HG03354 (cell line): ENCODE measurements around the gene BAZ1B.

Source experiments
- ATAC-seq: cut with Tn5 transposase; IDR thresholded peaks from one replicate; pipeline ENCODE4 v1.9.1; 2021; ENCODE audit warnings: mild to moderate bottlenecking; ENCODE audit not compliant: unreplicated experiment, poor library complexity, severe bottlenecking

The BAZ1B gene

DNA sequence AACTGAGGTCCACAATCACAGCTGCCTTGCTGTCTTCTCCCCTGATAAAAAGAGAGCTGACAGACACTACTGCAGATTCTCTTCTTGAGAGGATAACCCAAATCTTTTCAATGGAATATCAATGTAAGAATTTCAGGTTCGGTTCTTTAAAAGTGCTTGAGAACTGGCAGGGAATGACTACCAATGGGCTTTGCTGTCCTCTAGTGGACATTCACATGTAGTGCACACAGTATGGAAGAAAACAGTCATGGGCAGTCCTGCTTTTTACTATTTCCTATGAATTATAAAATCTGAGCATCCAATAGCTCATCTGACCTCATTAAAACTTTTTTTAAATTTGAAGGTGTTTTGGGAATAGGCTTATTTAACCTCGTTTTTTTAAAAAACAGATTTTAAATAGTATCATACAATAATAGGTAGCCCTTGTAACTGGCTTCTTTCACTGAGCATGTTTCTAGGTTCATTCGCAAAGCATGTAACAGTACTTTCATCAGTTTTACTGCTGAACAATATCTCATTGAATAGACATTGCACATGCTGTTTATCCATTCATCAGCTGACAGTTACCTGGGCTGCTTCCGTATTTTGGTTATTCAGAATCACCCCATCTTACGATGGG lies 70.2 kb downstream of the BAZ1B start:
- no peak for ATAC-seq

DNA sequence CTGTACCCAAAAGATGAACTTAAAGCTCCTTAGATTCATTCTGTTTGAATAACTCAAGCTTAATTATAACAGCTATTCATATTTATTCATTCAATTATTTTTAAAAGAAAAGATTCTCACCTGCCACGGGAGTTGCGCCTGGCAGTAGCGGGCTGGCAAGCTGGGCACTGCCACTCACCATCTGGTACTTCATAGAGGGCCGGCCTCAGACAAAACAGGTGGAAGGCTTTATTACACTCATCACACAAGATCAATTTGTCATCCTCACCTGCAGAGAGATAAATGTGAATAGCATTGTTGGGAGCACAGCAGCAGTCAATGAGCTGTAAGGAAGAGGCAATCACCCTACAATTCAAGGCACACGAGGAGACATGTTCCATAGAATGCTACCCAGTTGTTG lies 72.7 kb downstream of the BAZ1B start:
- no peak for ATAC-seq

DNA sequence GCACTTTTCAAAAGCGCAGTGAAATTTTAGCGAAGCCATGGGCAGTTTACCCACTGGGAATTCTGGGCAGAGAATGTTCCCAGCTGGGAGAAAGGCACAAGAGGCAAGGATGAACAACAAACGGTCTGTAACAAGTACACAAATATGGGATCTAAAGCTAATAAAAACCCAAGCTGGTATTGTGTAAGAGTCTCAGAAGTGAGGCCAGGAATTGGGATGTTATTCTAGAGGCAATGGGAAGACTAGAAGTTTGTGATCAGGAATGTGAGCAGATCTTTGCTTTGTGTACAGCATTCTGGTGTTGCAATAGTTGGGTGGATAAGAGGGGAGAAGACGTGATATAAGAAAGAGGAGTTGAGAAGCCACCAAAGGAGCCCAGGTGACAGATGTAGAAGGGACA lies 73.5 kb downstream of the BAZ1B start:
- no peak for ATAC-seq

DNA sequence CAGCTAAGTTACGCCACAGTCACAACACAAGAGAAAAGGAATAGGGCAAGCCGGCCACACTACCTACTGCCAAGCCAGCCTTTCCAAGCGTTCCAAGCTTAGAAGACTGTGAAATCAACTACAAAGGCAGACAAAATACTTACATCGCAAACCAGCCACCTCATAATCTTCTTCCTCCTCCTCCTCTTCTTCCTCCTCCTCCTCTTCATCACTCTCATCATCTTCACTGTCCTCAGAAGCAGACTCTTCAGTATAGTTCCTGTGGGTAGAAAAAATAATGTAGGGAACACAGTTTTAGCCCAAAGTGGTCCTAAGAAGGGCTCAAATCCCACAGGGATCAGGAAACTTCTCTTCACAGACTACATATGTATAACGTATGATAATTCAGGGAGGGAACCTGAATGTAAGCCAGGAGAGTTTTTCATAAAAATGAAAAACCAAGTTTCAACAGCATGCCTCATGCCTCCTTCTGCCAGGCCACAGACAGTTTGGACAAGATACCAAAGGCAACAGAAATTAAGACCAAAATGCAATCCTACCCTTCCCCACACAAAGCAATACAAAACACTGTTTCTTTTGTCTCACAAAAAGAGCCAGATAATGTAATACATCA lies 74.9 kb downstream of the BAZ1B start:
- ATAC-seq: no peak

DNA sequence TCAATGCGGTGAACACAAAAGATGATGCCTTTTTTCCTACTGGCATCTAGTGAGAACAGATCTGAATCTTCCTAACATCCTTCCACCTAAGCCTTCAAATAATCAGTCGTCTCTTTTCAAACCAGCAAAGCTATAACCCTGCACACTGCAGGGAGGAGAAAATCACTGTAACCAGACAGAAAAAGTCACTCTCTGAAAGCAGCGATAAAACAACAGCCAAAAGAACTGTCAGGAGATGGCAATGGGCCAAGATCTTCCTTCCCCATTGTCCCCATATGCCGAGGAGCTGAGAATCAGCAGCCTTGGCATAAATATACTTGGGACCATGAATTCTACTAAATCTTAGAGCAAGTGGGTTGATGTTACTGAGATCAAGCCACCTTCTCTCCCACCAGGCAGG lies 75.4 kb downstream of the BAZ1B start:
- no peak for ATAC-seq

DNA sequence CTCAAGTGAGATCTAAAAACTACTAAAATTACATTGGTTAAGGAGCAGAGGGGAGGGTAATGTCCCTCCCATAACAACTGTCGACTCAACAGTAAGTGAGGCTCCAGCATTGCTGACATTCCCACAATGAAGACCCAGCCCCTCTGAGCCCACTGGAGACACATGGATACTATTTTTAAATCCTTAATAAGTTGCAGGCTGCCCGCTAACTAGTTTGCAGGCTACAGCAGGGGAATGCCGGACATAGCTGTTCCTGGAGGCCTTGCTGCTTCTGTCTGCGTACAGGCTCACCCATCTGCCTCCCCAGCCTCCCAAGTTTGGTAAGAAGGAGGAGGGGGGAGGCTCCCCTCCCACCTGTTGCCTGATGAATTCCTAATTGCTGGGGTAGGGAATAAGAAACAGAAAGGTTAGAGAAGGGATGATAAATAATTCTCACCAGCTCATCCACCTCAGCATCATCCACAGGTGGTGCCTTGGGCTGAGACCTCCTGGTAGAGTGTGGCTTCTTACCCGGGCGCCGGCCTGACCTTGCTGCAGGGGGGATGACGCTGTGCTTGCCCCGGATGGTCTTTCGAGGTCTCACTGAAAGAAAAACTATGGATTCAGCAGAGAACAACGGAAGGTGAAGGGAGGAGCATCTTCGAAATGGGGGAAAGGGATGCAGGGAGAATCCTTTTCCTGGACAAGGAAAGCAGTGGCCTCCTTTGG lies 78.4 kb downstream of the BAZ1B start:
- no peak for ATAC-seq

DNA sequence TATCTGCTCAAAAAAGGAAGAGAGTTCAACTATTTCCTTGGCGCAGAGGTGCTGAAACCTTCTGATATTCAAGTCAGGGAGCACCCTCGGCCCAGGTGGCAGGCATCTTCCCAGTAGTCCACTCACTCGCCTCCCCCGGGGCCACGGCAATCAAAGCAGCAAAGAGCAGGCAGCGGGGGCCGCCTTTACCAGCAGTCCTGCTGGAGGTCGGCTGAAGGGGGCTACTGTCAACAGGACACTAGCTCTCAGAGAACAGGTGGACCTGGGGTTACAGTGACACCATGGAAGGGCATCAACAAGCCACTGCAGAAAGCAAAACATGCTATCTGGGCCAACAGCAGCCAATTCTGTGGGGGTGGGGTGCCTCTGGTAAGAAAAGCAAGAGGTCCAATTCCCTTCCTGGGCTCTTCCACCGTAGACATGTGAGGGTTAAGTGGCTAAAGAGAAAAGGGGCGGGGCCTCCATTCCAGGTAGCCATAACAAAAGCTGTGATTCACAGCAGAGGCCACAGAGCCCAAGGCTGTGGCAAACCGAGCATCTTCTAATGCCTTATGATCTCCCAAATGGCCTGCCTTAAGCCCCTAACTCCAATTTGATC lies 79.1 kb downstream of the BAZ1B start:
- no peak for ATAC-seq

DNA sequence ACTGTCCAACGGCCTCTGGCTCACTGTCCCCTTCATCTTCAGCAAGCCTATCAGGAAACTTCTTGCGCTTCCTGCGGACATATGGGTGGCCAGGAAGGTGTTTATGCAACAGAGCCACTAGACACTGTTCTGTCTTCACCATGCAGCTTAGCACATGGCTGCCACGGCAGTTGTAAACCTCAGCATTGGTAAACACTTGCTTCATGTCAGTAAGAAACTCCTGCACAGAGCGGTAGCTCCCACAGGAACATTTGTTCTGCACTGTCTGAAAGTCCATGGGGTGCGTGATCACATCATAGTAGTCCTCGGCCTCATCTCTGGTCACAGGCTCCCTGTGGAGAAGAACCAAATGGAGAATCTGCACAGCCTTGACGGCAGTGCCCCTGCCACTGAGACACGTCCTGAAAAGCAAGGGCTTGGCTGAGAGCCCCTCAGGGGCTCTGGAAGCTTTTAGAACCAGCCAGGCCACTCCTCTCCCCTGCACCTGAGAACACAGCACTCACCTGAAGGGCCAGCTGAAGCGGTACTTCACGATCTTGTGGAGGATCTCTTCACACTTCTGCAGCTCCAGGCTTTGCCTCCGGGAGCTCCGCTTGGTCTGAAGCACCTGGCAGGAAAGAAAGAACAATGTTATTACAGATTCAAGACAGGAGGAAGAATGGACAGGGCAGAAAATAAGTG lies 79.7 kb downstream of the BAZ1B start:
- ATAC-seq: no peak

DNA sequence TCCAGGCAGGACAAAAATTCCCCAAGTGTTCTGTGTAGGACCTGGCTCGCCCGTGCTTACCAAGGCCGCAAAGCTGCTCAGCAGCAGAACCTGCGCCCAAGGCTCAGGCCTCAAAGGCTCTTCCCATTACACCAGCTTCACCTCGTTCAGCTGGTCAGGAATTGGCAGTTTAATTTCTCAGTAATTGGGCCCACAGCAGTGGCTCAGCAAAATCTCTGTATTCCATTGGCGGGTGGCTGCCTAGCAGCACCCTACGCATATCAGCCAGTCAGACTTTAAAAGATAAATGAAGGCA lies 82.7 kb downstream of the BAZ1B start:
- ATAC-seq: no peak

DNA sequence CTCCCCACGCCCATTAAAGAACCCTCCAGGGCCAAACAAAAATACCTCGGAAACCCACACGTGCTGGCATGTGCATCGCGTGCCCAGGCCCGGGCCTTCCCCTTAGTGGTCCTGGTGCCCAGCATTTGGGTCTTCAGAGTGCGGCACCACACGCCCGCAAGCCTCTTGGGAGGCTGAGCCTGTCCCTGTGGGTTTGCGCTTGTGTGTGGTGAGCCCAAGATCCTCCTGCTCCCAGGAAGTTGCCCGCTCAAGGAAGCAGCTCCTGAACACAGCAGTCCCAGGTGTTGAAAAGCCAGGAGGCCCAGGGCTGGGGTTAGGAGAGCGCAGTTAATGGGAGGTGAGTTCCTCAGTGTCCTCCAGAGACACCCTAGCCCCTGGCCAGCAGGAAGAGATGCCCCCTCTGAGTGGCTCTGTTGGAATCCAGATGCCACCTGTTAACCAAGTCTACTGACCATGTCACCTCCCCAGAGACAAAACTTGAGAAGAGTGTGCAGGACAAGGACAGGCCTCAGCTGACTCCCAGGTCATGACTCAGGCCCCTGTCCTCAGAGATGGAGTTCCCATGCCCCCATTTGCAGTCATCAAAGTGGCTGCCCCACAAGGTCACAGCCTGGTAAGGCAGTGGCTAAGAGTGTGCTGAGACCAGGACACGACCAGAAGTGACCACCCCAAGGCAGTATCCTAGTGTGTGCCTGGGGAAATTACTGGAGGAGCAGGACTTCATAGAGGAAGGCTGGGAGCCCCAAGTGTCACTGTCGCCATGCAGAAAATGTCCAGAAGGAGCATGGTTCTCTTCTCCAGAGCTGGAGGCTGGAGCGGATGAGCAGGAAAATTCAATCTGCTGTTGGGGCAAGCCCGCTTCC lies 83.3 kb downstream of the BAZ1B start:
- no peak for ATAC-seq

DNA sequence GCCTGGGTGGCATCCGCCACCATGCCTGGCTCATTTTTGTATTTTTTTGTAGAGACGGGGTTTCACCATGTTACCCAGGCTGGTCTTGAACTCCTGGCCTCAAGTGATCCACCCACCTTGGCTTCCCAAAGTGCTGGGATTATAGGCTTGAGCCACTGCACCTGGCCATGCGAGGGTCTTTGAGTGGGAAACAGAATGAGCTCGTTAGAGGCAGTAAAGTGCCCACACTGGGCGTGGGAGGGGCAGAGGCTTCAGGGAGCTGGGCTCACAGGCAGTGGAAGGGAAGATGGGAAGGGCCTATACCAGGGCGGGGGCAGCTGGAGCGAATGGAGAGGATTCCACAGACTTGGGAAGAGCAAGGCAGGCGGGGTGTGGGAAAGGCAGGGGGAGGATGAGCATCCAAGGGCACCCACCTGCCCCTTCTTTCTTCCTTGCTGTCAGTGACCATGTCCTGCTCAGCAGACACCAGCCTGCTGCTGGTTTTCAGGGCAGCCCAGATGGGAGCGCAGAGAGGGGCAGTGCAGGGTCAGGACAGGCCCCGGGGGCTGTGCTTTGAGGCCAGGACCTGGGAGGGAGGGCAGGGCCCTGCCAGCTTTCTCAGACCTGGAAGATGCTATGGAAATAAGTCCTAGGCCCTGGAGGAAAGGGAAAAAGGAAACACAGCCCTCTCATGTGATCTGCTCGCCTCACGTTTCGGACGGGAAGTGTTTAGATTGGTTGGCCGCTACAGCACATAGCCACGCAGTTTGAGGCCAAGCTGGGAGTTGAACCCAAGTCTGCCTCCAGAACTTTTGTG lies 84.3 kb downstream of the BAZ1B start:
- ATAC-seq: no peak

DNA sequence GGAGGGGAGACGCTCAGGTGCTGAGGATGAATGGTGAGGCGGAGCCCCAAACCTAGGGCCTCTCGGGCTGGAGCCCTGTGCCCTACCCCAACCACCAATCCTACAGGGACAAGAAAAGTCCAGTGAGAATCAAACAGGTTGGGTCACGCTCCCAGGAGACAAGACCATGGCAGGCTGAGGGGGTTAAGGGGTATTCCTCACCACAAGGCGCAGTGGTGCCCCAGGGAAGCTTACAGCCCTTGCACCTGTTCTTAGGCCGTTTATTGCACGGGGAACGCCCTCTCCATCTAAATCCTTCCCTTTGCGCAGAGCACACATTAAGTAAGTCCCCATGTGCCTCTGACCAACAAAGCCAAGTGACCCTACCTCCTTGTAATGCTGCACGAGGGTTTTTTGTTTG lies 85.0 kb downstream of the BAZ1B start:
- no peak for ATAC-seq

DNA sequence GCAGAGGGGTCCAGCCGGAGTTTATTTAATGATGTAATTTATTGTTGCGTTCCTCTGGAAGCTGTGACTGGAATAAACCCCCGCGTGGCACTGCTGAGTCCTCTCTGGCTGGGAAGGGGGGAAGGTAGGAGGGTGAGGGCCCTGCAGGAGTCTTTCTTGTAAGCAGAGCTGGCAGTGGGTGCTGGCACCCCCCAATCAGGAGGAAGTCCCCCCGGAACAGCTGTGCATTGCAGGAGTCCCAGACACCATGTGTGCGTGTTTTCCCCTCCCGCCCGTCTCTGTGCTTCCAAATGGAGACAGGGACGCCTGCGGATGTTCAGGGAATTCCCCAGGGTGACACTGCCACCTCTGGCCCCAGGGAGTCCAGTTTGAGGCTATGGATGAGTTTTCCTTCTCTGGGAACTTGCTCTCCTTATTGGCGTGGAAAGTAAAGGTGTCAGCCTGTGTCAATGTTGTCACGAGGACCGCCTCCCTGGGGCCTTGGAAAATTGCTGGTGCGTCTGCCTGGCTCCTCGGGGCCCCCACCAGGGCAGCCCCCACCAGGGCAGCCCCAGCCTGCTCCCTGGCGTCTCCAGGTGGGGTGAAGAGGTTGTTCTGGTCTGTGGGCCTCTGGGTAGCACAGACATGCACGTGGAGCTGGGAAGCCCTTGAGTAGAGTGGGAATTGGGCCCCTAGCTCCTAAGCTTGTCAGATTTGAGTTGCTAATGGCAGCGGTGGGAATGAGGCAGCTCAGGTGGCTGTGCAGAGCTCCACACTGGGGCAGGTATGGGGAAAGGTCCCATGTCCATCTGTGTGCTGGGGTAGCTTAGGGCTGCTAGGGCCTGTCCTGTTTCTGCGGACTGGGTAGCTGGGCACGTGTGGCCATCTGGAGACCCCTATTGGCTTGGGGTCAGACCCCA lies 85.8 kb downstream of the BAZ1B start:
- no peak for ATAC-seq

DNA sequence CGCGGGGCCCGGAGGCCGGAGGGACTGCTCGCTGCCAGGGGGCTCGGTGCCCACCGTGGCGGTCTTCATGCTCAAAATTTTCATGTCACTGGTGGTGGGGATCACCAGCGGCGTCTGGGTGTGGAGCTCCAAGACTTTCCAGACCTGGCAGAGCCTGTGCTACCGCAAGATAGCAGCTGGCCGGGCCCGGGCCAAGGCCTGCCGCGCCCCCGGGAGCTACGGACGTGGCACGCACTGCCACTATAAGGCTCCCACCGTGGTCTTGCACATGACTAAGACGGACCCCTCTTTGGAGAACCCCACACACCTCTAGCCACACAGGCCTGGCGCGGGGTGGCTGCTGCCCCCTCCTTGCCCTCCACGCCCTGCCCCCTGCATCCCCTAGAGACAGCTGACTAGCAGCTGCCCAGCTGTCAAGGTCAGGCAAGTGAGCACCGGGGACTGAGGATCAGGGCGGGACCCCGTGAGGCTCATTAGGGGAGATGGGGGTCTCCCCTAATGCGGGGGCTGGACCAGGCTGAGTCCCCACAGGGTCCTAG lies 86.6 kb downstream of the BAZ1B start:
- no peak for ATAC-seq

DNA sequence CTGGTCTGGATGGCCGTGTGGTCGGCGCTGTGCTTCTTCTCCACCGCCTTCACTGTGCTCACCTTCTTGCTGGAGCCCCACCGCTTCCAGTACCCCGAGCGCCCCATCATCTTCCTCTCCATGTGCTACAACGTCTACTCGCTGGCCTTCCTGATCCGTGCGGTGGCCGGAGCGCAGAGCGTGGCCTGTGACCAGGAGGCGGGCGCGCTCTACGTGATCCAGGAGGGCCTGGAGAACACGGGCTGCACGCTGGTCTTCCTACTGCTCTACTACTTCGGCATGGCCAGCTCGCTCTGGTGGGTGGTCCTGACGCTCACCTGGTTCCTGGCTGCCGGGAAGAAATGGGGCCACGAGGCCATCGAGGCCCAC lies 87.4 kb downstream of the BAZ1B start:
- ATAC-seq: no peak

DNA sequence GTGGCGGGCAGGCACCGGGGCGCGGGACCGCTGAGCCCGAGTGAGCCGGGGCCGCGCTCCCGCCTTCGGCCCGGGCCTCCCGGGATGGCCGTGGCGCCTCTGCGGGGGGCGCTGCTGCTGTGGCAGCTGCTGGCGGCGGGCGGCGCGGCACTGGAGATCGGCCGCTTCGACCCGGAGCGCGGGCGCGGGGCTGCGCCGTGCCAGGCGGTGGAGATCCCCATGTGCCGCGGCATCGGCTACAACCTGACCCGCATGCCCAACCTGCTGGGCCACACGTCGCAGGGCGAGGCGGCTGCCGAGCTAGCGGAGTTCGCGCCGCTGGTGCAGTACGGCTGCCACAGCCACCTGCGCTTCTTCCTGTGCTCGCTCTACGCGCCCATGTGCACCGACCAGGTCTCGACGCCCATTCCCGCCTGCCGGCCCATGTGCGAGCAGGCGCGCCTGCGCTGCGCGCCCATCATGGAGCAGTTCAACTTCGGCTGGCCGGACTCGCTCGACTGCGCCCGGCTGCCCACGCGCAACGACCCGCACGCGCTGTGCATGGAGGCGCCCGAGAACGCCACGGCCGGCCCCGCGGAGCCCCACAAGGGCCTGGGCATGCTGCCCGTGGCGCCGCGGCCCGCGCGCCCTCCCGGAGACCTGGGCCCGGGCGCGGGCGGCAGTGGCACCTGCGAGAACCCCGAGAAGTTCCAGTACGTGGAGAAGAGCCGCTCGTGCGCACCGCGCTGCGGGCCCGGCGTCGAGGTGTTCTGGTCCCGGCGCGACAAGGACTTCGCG lies 88.0 kb downstream of the BAZ1B start:
- ATAC-seq: peak; percentile 9

DNA sequence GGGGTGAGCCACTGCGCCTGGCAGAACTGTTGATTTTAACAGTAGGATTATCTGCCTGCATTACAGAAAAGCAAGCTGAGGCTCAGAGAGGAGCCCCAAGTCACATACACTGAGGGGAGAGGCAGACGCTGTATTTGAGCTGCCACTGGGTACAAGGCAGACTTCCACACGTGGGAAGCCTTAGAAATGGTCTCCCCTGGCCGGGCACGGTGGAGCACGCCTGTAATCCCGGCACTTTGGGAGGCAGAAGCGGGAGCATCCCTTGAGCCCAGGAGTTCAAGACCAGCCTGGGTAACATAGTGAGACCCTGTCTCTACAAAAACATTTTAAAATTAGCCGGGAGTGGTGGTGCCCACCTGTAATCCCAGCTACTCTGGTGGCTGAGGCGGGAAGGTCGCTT lies 89.4 kb downstream of the BAZ1B start:
- no peak for ATAC-seq
